Adrenal gland (tissue), 12 donors: ENCODE data around the gene SUFU. TPM values are rescaled to one million over a fixed set of nuclear protein-coding genes. Genes with fewer than 3 reads are reported as not detected.

Source experiments
- DNase-seq, 7 donors: peaks; one replicate each; pipeline ENCODE4 v3.0.0-alpha.2; 2019 to 2020
- H3K27ac ChIP-seq, 5 donors: fragments of 200-600 bp; sonication (generic) in 4 of 5; 1 replicate in 3 of 5; 2 replicates in 2 of 5; pipeline versions ENCODE4 v1.5.1 to v1.8.0; 2016 to 2020; ENCODE audit warnings: mild to moderate bottlenecking in 1 of 5
- H3K27me3 ChIP-seq: fragments of 200-600 bp; 2 replicates; pipeline ENCODE4 v1.8.0; 2021
- H3K36me3 ChIP-seq, 2 donors: fragments of 200-600 bp; replicated peaks in 1 of 2; 1 replicate in 1 of 2; 2 replicates in 1 of 2; pipeline versions ENCODE4 v1.5.1 to v1.8.0; 2018 to 2022
- H3K4me1 ChIP-seq, 2 donors: fragments of 200-600 bp; replicated peaks in 1 of 2; 1 replicate in 1 of 2; 2 replicates in 1 of 2; pipeline versions ENCODE4 v1.5.1 to v1.8.0; 2018 to 2021
- H3K4me3 ChIP-seq, 4 donors: fragments of 200-600 bp; sonication (generic) in 3 of 4; one replicate each; pipeline ENCODE4 v1.5.1; 2016 to 2018
- H3K9me3 ChIP-seq, 3 donors: fragments of 200-600 bp; sonication (generic) in 1 of 3; replicated peaks in 1 of 3; 1 replicate in 2 of 3; 2 replicates in 1 of 3; pipeline versions ENCODE4 v1.5.1 to v1.8.0; 2016 to 2021
- CTCF ChIP-seq, 6 experiments: fragments of 450-650 bp in 4 of 6; fragments of 200-600 bp in 2 of 6; sonication (generic) in 1 of 6; IDR thresholded peaks; 1 replicate in 5 of 6; 2 replicates in 1 of 6; pipeline versions ENCODE4 v1.5.1 to v1.8.0; 2016 to 2021; ENCODE audit warnings: antibody characterized with exemption in 6 of 6, mild to moderate bottlenecking in 2 of 6, moderate library complexity in 1 of 6
- POLR2A ChIP-seq, 2 donors: fragments of 450-650 bp; IDR thresholded peaks; one replicate each; pipeline ENCODE4 v1.6.1; 2017; ENCODE audit warnings: antibody characterized with exemption in 2 of 2, mild to moderate bottlenecking in 2 of 2, moderate library complexity in 1 of 2
- WGBS, 4 donors: extraction: QIAGEN DNeasy Blood & Tissue Kit in 2 of 4; methylation state at CpG; one replicate each; pipeline versions ENCODE4 v1.1.5 to v1.1.7; 2013 to 2017; 5-methylcytosine and 5-hydroxymethylcytosine counted together
- intact Hi-C, 2 donors: fragments of 100-400 bp; cut with DNase I; formaldehyde crosslinking; loops; one replicate each; pipeline versions ENCODE4 v1.14.1 to v1.15.0; 2022 to 2023
- polyA plus RNA-seq, 3 donors: library from polyadenylated mRNA; stranded (reverse); fragments of 200-250 nt in 2 of 3; fragments of 350-450 nt in 1 of 3; fragmentation: Illumina TruSeq in 1 of 3; extraction: RNeasy Lipid Tissue Mini Kit (QIAGEN cat#74804) in 1 of 3; gene quantifications; one replicate each; pipeline ENCODE4 v1.2.3, GENCODE V29; 2013 to 2014
- total RNA-seq, 9 donors: library from RNA; depleted of rRNA in 4 of 9; stranded (reverse); fragments of >200 nt in 4 of 9; fragments of 120-200 nt in 1 of 9; fragmentation: NEBNext Ultra II Directional in 1 of 9; extraction: Animal tissue kit (Norgen Biotek cat#: 25700) in 1 of 9; gene quantifications; one replicate each; pipeline versions ENCODE4 v1.1.0 to v1.2.4, GENCODE V29; 2013 to 2023
- donor health status: healthy with polysubstance abuse.
- donor health status: Bipolar disorder and iron deficiency.
- donor health status: DM: yes; HTN: yes; CAD: no.
- donor health status: DM: no; HTN: no; CAD: no.
- donor health status: DM: no; HTN: no; CAD: no.
- donor health status: DM: yes; HTN: yes; CAD: no.

Gene SUFU
- total and polyA plus RNA-seq, 12 donors, result 4.3 to 20.2 (median 11.1) TPM

GRCh38 chr10:102675011-102675665, 171.4 kb downstream of the SUFU start:
- H3K27me3 ChIP-seq, result no peaks in the 10 kb centered on the region
- H3K4me1 ChIP-seq, result peaks cover 6 to 59% of the 10 kb centered on the region in 2 donors
- intact Hi-C loops, result no loop called here
- no peak for TF ChIP-seq POLR2A (IDR thresholded peaks at IDR 0.05)
- TF ChIP-seq CTCF (IDR thresholded peaks at IDR 0.05), result no peak
- H3K9me3 ChIP-seq, result no peaks in the 10 kb centered on the region
- DNase-seq, result no peak
- no peaks in the 10 kb centered on the region for H3K36me3 ChIP-seq
- H3K4me3 ChIP-seq, result no peak overlapping the region
- peak overlapping the region in 3 of 5 donors; percentile 36 to 91 (median 82) for H3K27ac ChIP-seq
- 59 to 67% (median 60%) methylated on average over 6 to 8 of the region's 8 CpGs for WGBS, 4 donors

- Histone ChIP-seq H3K36me3 (no peaks in the 10 kb centered on the region), H3K27me3 (no peaks in the 10 kb centered on the region), H3K4me3 (peak overlapping the region in 1 of 4 donors; percentile 13), H3K9me3 (no peaks in the 10 kb centered on the region), H3K4me1 (peaks cover 6 to 59% of the 10 kb centered on the region in 2 donors), H3K27ac (peak overlapping the region in 4 of 5 donors; percentile 3 to 91 (median 66))
- WGBS, 4 donors, result 47 to 56% (median 48%) methylated on average over 15 to 16 of the region's 16 CpGs
- intact Hi-C loops, result no loop called here
- peak in 3 of 7 donors; percentile 53 to 73 (median 57) for DNase-seq
- no peak for TF ChIP-seq POLR2A (IDR thresholded peaks at IDR 0.05)
- TF ChIP-seq CTCF (IDR thresholded peaks at IDR 0.05), result no peak
Observed at GRCh38 chr10:102675666-102676533, 172.1 kb downstream of the SUFU start.

GRCh38 chr10:102676534-102677315, 173.0 kb downstream of the SUFU start:
- H3K4me1 ChIP-seq, result peaks cover 6 to 59% of the 10 kb centered on the region in 2 donors
- H3K36me3 ChIP-seq, result no peaks in the 10 kb centered on the region
- no peak for DNase-seq
- H3K27ac ChIP-seq, result peak overlapping the region in 2 of 5 donors; percentile 58 to 73
- WGBS, 4 donors, result 64 to 78% (median 73%) methylated on average over 7 to 9 of the region's 9 CpGs
- no peak for TF ChIP-seq POLR2A (IDR thresholded peaks at IDR 0.05)
- TF ChIP-seq CTCF (IDR thresholded peaks at IDR 0.05), result no peak
- no peaks in the 10 kb centered on the region for H3K27me3 ChIP-seq
- H3K4me3 ChIP-seq, result no peak overlapping the region
- H3K9me3 ChIP-seq, result no peaks in the 10 kb centered on the region
- intact Hi-C loops, result no loop called here
